ENCODE measurements around the gene OR5H2. TPM values are rescaled to one million over a fixed set of nuclear protein-coding genes. Genes with fewer than 3 reads are reported as not detected.
"Not testable (repeated sequence)": the region's sequence is repeated elsewhere in the genome, so short reads cannot be mapped to it uniquely, and the experiment has no call there.

Gene OR5H2
- not detected for total RNA-seq
- long read RNA-seq: 0 reads

GRCh38 chr3:98282205-98282604 lies at the start of gene OR5H2:
Gene OR5H2 (plus strand): TSS chr3:98282505. CDS start chr3:98282903, 398 bp downstream.
- DNase-seq (no peak), ATAC-seq (ENCODE audit: poor library complexity) (no peak)
- intact Hi-C loops (cut with DNase I): no loop called here

- intact Hi-C loops (cut with DNase I): no loop called here
- ATAC-seq (ENCODE audit: poor library complexity): no peak
- no peak for DNase-seq
These were observed 48.8 kb upstream of the OR5H2 start for GRCh38 chr3:98233468-98233867.

GRCh38 chr3:98240131-98240530 lies 42.2 kb upstream of the OR5H2 start:
- ATAC-seq (ENCODE audit: poor library complexity): no peak
- intact Hi-C loops (cut with DNase I): no loop called here
- DNase-seq: no peak

- DNase-seq: no peak
- intact Hi-C loops (cut with DNase I): no loop called here
- ATAC-seq (ENCODE audit: poor library complexity): no peak
These were observed 40.1 kb upstream of the OR5H2 start for GRCh38 chr3:98242155-98242554.

- DNase-seq: no peak
- intact Hi-C loops (cut with DNase I): no loop called here
- no peak for ATAC-seq (ENCODE audit: poor library complexity)
These were observed 38.5 kb upstream of the OR5H2 start for GRCh38 chr3:98243843-98244242.

- DNase-seq (no peak), ATAC-seq (ENCODE audit: poor library complexity) (no peak)
- intact Hi-C loops (cut with DNase I): no loop called here
These were observed 36.2 kb upstream of the OR5H2 start for GRCh38 chr3:98246142-98246541.

GRCh38 chr3:98256026-98256425 lies 26.3 kb upstream of the OR5H2 start:
- ATAC-seq (ENCODE audit: poor library complexity); intact Hi-C loops (cut with DNase I); DNase-seq: not testable (repeated sequence)

GRCh38 chr3:98259707-98260106 lies 22.6 kb upstream of the OR5H2 start:
- intact Hi-C loops (cut with DNase I): no loop called here
- ATAC-seq (ENCODE audit: poor library complexity) (no peak), DNase-seq (no peak)

GRCh38 chr3:98262046-98262445 lies 20.3 kb upstream of the OR5H2 start:
- intact Hi-C loops (cut with DNase I): no loop called here
- DNase-seq: no peak
- ATAC-seq (ENCODE audit: poor library complexity): no peak

- intact Hi-C loops (cut with DNase I): no loop called here
- DNase-seq: no peak
- no peak for ATAC-seq (ENCODE audit: poor library complexity)
These were observed 18.4 kb upstream of the OR5H2 start, which contains the start of gene OR5H6 for GRCh38 chr3:98263944-98264343. Gene OR5H6 (plus strand): TSS chr3:98264244. CDS start chr3:98264333, 89 bp downstream.

- ATAC-seq (ENCODE audit: poor library complexity) (no peak), DNase-seq (no peak)
- intact Hi-C loops (cut with DNase I): no loop called here
These were observed 12.5 kb upstream of the OR5H2 start for GRCh38 chr3:98269846-98270245.

- intact Hi-C loops (cut with DNase I): no loop called here
- DNase-seq (no peak), ATAC-seq (ENCODE audit: poor library complexity) (no peak)
These were observed 10.2 kb upstream of the OR5H2 start for GRCh38 chr3:98272126-98272525.

GRCh38 chr3:98274914-98275313 lies 7.4 kb upstream of the OR5H2 start:
- ATAC-seq (ENCODE audit: poor library complexity): no peak
- intact Hi-C loops (cut with DNase I): no loop called here

GRCh38 chr3:98290916-98291315 lies 8.6 kb downstream of the OR5H2 start:
- no peak for DNase-seq
- intact Hi-C loops (cut with DNase I): no loop called here
- ATAC-seq (ENCODE audit: poor library complexity): no peak

More at GRCh38 chr3:98274914-98275313, 7.4 kb upstream of the OR5H2 start:
- no peak for DNase-seq

- DNase-seq (no peak), ATAC-seq (ENCODE audit: poor library complexity) (no peak)
- intact Hi-C loops (cut with DNase I): no loop called here
These were observed 9.1 kb downstream of the OR5H2 start for GRCh38 chr3:98291332-98291957.

- no peak for DNase-seq
- ATAC-seq (ENCODE audit: poor library complexity): no peak
- intact Hi-C loops (cut with DNase I): no loop called here
These were observed 39.8 kb downstream of the OR5H2 start for GRCh38 chr3:98322101-98322500.

GRCh38 chr3:98322686-98323085 lies 40.4 kb downstream of the OR5H2 start:
- DNase-seq: no peak
- intact Hi-C loops (cut with DNase I): no loop called here
- no peak for ATAC-seq (ENCODE audit: poor library complexity)

- intact Hi-C loops (cut with DNase I): no loop called here
- ATAC-seq (ENCODE audit: poor library complexity) (no peak), DNase-seq (no peak)
These were observed 41.1 kb downstream of the OR5H2 start for GRCh38 chr3:98323425-98323824.

- no peak for DNase-seq
- no peak for ATAC-seq (ENCODE audit: poor library complexity)
- intact Hi-C loops (cut with DNase I): loop anchor here (5.0 kb wide), 1 partner anchor 278 kb away; no protein-coding TSS in a partner anchor
These were observed 42.8 kb downstream of the OR5H2 start for GRCh38 chr3:98325055-98325454.

- intact Hi-C loops (cut with DNase I): loop anchor here (5.0 kb wide), 1 partner anchor 279 kb away; no protein-coding TSS in a partner anchor
- ATAC-seq (ENCODE audit: poor library complexity) (no peak), DNase-seq (no peak)
These were observed 44.0 kb downstream of the OR5H2 start for GRCh38 chr3:98326105-98326893.

Data from Right ventricle myocardium superior (tissue), 1 donor.